Smooth muscle cell (in vitro differentiated cells): ENCODE data around the gene CFAP54. TPM values are rescaled to one million over a fixed set of nuclear protein-coding genes. Genes with fewer than 3 reads are reported as not detected.

Experiments
- DNase-seq: peaks from one replicate; lab custom pipeline; 2025; ENCODE audit not compliant: unreplicated experiment; lab: John Stamatoyannopoulos, UW
- H2AFZ ChIP-seq: fragments of 200-600 bp; sonication (generic); 2 replicates; pipeline ENCODE4 v1.6.0; 2016; ENCODE audit warnings: antibody characterized with exemption, low read depth, mild to moderate bottlenecking
- H3F3A ChIP-seq: fragments of 200-600 bp; sonication (generic); 2 replicates; pipeline ENCODE4 v1.6.0; 2017; ENCODE audit warnings: antibody characterized with exemption, low read depth
- H3K27ac ChIP-seq: fragments of 200-600 bp; sonication (generic); 2 replicates; pipeline ENCODE4 v1.5.1; 2016; ENCODE audit warnings: low read depth, mild to moderate bottlenecking
- H3K27me3 ChIP-seq: fragments of 200-600 bp; sonication (generic); 2 replicates; pipeline ENCODE4 v1.6.1; 2016; ENCODE audit warnings: low read depth, mild to moderate bottlenecking
- H3K36me3 ChIP-seq: fragments of 200-600 bp; sonication (generic); 2 replicates; pipeline ENCODE4 v1.5.1; 2016; ENCODE audit warnings: low read depth
- H3K4me1 ChIP-seq: fragments of 200-600 bp; sonication (generic); 2 replicates; pipeline ENCODE4 v1.5.1; 2016; ENCODE audit warnings: low read depth
- H3K4me2 ChIP-seq: fragments of 200-600 bp; sonication (generic); 2 replicates; pipeline ENCODE4 v1.6.0; 2016; ENCODE audit warnings: mild to moderate bottlenecking
- H3K4me3 ChIP-seq: fragments of 200-600 bp; sonication (generic); 2 replicates; pipeline ENCODE4 v1.5.1; 2016; ENCODE audit warnings: mild to moderate bottlenecking
- H3K79me2 ChIP-seq: fragments of 200-600 bp; sonication (generic); 2 replicates; pipeline ENCODE4 v1.6.0; 2016; ENCODE audit warnings: low read depth, mild to moderate bottlenecking
- H3K9ac ChIP-seq: fragments of 200-600 bp; sonication (generic); 2 replicates; pipeline ENCODE4 v1.6.0; 2016; ENCODE audit warnings: low read depth
- H3K9me3 ChIP-seq: fragments of 200-600 bp; sonication (generic); replicated peaks from 2 replicates; pipeline ENCODE4 v1.5.1; 2016; ENCODE audit warnings: low read depth
- H4K20me1 ChIP-seq: fragments of 200-600 bp; sonication (generic); 2 replicates; pipeline ENCODE4 v1.6.0; 2016; ENCODE audit warnings: low read depth
- CTCF ChIP-seq: fragments of 200-600 bp; sonication (generic); IDR thresholded peaks from 2 replicates; pipeline ENCODE4 v1.5.1; 2017; ENCODE audit warnings: borderline replicate concordance, mild to moderate bottlenecking, antibody characterized with exemption; ENCODE audit not compliant: insufficient read depth, poor library complexity, severe bottlenecking
- WGBS: methylation state at CpG from one replicate; pipeline ENCODE4 v1.1.7; 2016; ENCODE audit warnings: low lambda C conversion rate; 5-methylcytosine and 5-hydroxymethylcytosine counted together
- polyA plus RNA-seq: library from polyadenylated mRNA; unstranded; fragments of >200 nt; fragmentation: Nextera tagmentation; extraction: Ambion mirVana; gene quantifications from 2 replicates; pipeline ENCODE4 v1.2.1, GENCODE V29; 2016
- total RNA-seq: library from RNA; depleted of rRNA; stranded (reverse); fragments of >200 nt; gene quantifications from 2 replicates; pipeline ENCODE4 v1.2.3, GENCODE V29; 2014

CFAP54 gene
- total and polyA plus RNA-seq, 2 experiments from 2014 or later: 0.35 to 0.67 TPM

DNA sequence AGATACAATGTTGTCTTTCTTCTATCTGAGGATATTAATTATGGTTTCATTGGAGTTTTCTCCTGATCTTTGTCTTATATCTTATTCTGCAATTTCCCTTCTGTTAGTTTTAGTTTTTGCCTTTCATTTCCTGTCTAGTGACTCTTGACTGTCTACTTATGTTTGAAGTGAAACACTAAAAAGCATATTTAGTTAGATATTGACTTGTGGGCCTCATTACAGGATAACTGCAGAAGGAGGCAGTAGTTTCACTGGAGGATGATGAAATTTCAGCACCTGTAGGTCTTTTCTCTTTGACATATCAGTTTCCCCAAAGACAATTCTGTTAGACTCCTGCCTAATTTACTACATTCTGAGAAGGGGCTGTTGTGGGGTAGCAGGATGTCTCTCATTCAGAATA lies 320.1 kb downstream of the CFAP54 start:
- Histone ChIP-seq H3K36me3 (no peaks in the 10 kb centered on the region), H3K27me3 (no peaks in the 10 kb centered on the region), H4K20me1 (no peaks in the 10 kb centered on the region), H3K79me2 (no peaks in the 10 kb centered on the region), H3K4me2 (no peak overlapping the region), H3K9me3 (no peaks in the 10 kb centered on the region), H2AFZ (no peak overlapping the region), H3K9ac (no peak overlapping the region), H3K4me1 (peaks cover 14% of the 10 kb centered on the region), H3K27ac (no peak overlapping the region), H3F3A (no peaks in the 10 kb centered on the region), H3K4me3 (no peak overlapping the region)
- TF ChIP-seq CTCF: no peak
- no peak for DNase-seq

DNA sequence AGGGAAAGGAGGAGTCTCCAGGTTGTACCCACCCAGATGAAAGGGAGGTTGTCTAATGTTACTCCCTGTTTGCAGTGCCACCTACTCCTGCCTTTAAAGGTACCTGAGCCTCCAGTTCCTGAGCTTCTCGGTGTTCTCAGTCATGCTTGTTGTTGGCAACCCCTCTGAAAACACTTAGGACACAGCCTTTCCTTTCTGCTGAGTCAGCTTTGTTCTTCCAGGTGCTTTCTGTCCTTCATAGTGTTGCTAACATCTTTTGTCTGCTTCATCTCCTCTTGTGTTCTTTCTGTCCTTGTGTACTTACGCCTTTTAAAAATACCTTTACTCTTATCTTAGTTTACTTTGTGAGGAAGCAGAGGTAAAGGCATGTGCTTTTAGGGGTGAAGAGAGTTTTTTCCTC lies 320.7 kb downstream of the CFAP54 start:
- Histone ChIP-seq H2AFZ (no peak overlapping the region), H3K4me2 (no peak overlapping the region)
- no peak for TF ChIP-seq CTCF

GRCh38 chr12:96810477-96810876 lies 321.1 kb downstream of the CFAP54 start:
- H3K4me1 ChIP-seq: peaks cover 14% of the 10 kb centered on the region
- H3F3A ChIP-seq: no peaks in the 10 kb centered on the region
- TF ChIP-seq CTCF: no peak
- no peaks in the 10 kb centered on the region for H3K79me2 ChIP-seq
- no peak overlapping the region for H3K4me3 ChIP-seq
- H3K36me3 ChIP-seq: no peaks in the 10 kb centered on the region
- no peaks in the 10 kb centered on the region for H4K20me1 ChIP-seq
- DNase-seq: no peak
- H2AFZ ChIP-seq: no peak overlapping the region
- no peaks in the 10 kb centered on the region for H3K27me3 ChIP-seq
- H3K4me2 ChIP-seq: no peak overlapping the region
- no peak overlapping the region for H3K9ac ChIP-seq
- H3K9me3 ChIP-seq: no peaks in the 10 kb centered on the region
- WGBS: 96% methylated on average over 3 of the region's 3 CpGs
- no peak overlapping the region for H3K27ac ChIP-seq

More for the DNA sequence above, 320.7 kb downstream of the CFAP54 start:
- Histone ChIP-seq H3K9me3 (no peaks in the 10 kb centered on the region), H3K27me3 (no peaks in the 10 kb centered on the region), H3K27ac (no peak overlapping the region), H3K36me3 (no peaks in the 10 kb centered on the region), H3K4me1 (peaks cover 14% of the 10 kb centered on the region), H4K20me1 (no peaks in the 10 kb centered on the region), H3K4me3 (no peak overlapping the region), H3F3A (no peaks in the 10 kb centered on the region), H3K9ac (no peak overlapping the region), H3K79me2 (no peaks in the 10 kb centered on the region)
- DNase-seq: no peak
- 88% methylated on average over 2 of the region's 2 CpGs for WGBS

- no peak for TF ChIP-seq CTCF
- Histone ChIP-seq H3K36me3 (no peaks in the 10 kb centered on the region), H3K27me3 (no peaks in the 10 kb centered on the region), H3K27ac (no peak overlapping the region), H3K79me2 (no peaks in the 10 kb centered on the region), H3K4me2 (no peak overlapping the region), H3K9me3 (no peaks in the 10 kb centered on the region), H4K20me1 (no peaks in the 10 kb centered on the region), H3F3A (no peaks in the 10 kb centered on the region), H3K4me3 (no peak overlapping the region), H3K4me1 (peaks cover 14% of the 10 kb centered on the region), H2AFZ (no peak overlapping the region), H3K9ac (no peak overlapping the region)
- 15% methylated on average over 3 of the region's 3 CpGs for WGBS
- no peak for DNase-seq
Measured at GRCh38 chr12:96811083-96811482, 321.7 kb downstream of the CFAP54 start.
